ENCODE results near the gene PPIL4. TPM values are rescaled to one million over a fixed set of nuclear protein-coding genes. Genes with fewer than 3 reads are reported as not detected.

The PPIL4 gene
- total and polyA plus RNA-seq, 2 donors (not counting 1 experiment from before 2014, with no cell fraction given), result 3.1 to 34.3 TPM

DNA sequence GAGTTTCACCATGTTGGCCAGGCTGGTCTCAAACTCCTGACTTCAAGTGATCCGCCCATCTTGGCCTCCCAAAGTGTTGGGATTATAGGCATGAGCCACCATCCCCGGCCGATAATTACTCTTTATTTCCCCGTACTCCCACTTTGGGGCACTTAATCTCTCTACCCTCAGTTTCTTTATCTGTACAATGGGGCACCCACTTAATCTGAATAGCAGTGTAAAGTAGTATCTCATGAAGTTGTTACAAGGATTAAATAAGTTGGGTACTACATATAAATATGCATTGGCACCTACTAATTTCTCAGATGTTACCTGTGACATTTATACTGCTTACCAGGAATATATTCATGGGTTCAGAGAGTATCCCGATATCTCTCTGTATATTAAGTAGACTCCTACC, 35.5 kb upstream of the PPIL4 start:
- Mint-ChIP-seq H3K27me3 (no peaks in the 10 kb centered on the region), H3K4me1 (no peaks in the 10 kb centered on the region), H3K27ac (no peak overlapping the region), H3K4me3 (no peak overlapping the region), H3K9me3 (ENCODE audit: insufficient read depth) (no peaks in the 10 kb centered on the region)
- Histone ChIP-seq H2AFZ (ENCODE audit: insufficient read depth, low read depth, low read length, poor library complexity, severe bottlenecking) (no peak overlapping the region), H3K36me3 (replicated peaks in 1 of 2; ENCODE audit: control extremely low read depth in 1 of 2, control insufficient read depth in 1 of 2, extremely low read depth in 1 of 2, insufficient read depth in 2 of 2, low read length in 1 of 2) (peaks cover 0 to 46% of the 10 kb centered on the region in 2 experiments), H3K27ac (ENCODE audit: low read length in 2 of 2) (no peak overlapping the region), H3K9ac (ENCODE audit: low read length) (no peak overlapping the region), H3K4me2 (replicated peaks; ENCODE audit: low read depth, low read length, poor library complexity, severe bottlenecking) (no peak overlapping the region), H3K4me3 (ENCODE audit: control extremely low read depth in 1 of 5, extremely low read depth in 1 of 5, insufficient read depth in 1 of 5, low read depth in 2 of 5, low read length in 4 of 5) (no peak overlapping the region), H3K9me3 (ENCODE audit: control extremely low read depth in 1 of 3, control insufficient read depth in 2 of 3, insufficient read depth in 1 of 3, low read length in 2 of 3) (no peaks in the 10 kb centered on the region), H4K20me1 (ENCODE audit: control insufficient read depth, insufficient read depth, low read length, poor library complexity, severe bottlenecking) (peaks cover 23% of the 10 kb centered on the region), H3K4me1 (ENCODE audit: control insufficient read depth in 2 of 2, insufficient read depth in 2 of 2, low read length in 2 of 2) (no peaks in the 10 kb centered on the region), H3K27me3 (replicated peaks in 1 of 4; ENCODE audit: control extremely low read depth in 1 of 4, control insufficient read depth in 3 of 4, insufficient read depth in 4 of 4, low read length in 3 of 4) (no peaks in the 10 kb centered on the region), H3K79me2 (ENCODE audit: control insufficient read depth, insufficient read depth, low read length) (peaks cover 1% of the 10 kb centered on the region)
- TF ChIP-seq CTCF (IDR thresholded peaks at IDR 0.05) (no peak), EZH2 (IDR thresholded peaks at IDR 0.05; ENCODE audit: borderline replicate concordance, insufficient read depth, low read depth, low read length, poor library complexity, severe bottlenecking) (no peak)
- CTCF ChIA-PET, result no interaction called here
- WGBS (ENCODE audit: insufficient coverage), result no CpG with 5 or more reads among the region's 5 CpGs
- DNase-seq (no peak), ATAC-seq (ENCODE audit: low read depth) (no peak)
- POLR2A ChIA-PET, result no interaction called here
- intact Hi-C loops (cut with micrococcal nuclease), result no loop called here

GRCh38 chr6:149580880-149581279, 35.0 kb upstream of the PPIL4 start:
- no peak overlapping the region for H3K27ac Mint-ChIP-seq
- no peak overlapping the region for H3K4me2 ChIP-seq (replicated peaks; ENCODE audit: low read depth, low read length, poor library complexity, severe bottlenecking)
- H3K27ac ChIP-seq (ENCODE audit: low read length in 2 of 2), result no peak overlapping the region
- H3K27me3 Mint-ChIP-seq, result no peaks in the 10 kb centered on the region
- peaks cover 6% of the 10 kb centered on the region for H3K79me2 ChIP-seq (ENCODE audit: control insufficient read depth, insufficient read depth, low read length)
- POLR2A ChIA-PET, result no interaction called here
- H3K4me1 ChIP-seq (ENCODE audit: control insufficient read depth in 2 of 2, insufficient read depth in 2 of 2, low read length in 2 of 2), result no peaks in the 10 kb centered on the region
- ATAC-seq (ENCODE audit: low read depth), result no peak
- no CpG with 5 or more reads among the region's 5 CpGs for WGBS (ENCODE audit: insufficient coverage)
- no peaks in the 10 kb centered on the region for H3K27me3 ChIP-seq (replicated peaks in 1 of 4; ENCODE audit: control extremely low read depth in 1 of 4, control insufficient read depth in 3 of 4, insufficient read depth in 4 of 4, low read length in 3 of 4)
- DNase-seq, result no peak
- intact Hi-C loops (cut with micrococcal nuclease), result no loop called here
- H3K9me3 ChIP-seq (ENCODE audit: control extremely low read depth in 1 of 3, control insufficient read depth in 2 of 3, insufficient read depth in 1 of 3, low read length in 2 of 3), result no peaks in the 10 kb centered on the region
- no peaks in the 10 kb centered on the region for H3K4me1 Mint-ChIP-seq
- TF ChIP-seq CTCF (IDR thresholded peaks at IDR 0.05) (no peak), EZH2 (IDR thresholded peaks at IDR 0.05; ENCODE audit: borderline replicate concordance, insufficient read depth, low read depth, low read length, poor library complexity, severe bottlenecking) (no peak)
- no peak overlapping the region for H3K4me3 Mint-ChIP-seq
- H4K20me1 ChIP-seq (ENCODE audit: control insufficient read depth, insufficient read depth, low read length, poor library complexity, severe bottlenecking), result peaks cover 27% of the 10 kb centered on the region
- CTCF ChIA-PET, result no interaction called here
- no peak overlapping the region for H3K4me3 ChIP-seq (ENCODE audit: control extremely low read depth in 1 of 5, extremely low read depth in 1 of 5, insufficient read depth in 1 of 5, low read depth in 2 of 5, low read length in 4 of 5)
- no peak overlapping the region for H2AFZ ChIP-seq (ENCODE audit: insufficient read depth, low read depth, low read length, poor library complexity, severe bottlenecking)
- peaks cover 0 to 42% of the 10 kb centered on the region in 2 experiments for H3K36me3 ChIP-seq (replicated peaks in 1 of 2; ENCODE audit: control extremely low read depth in 1 of 2, control insufficient read depth in 1 of 2, extremely low read depth in 1 of 2, insufficient read depth in 2 of 2, low read length in 1 of 2)
- H3K9me3 Mint-ChIP-seq (ENCODE audit: insufficient read depth), result no peaks in the 10 kb centered on the region
- no peak overlapping the region for H3K9ac ChIP-seq (ENCODE audit: low read length)

Data from B cell (primary cell).